GM12872 (cell line): ENCODE results near the gene AFF3.

ENCODE experiments used
- TF ChIP-seq, protein P1 (sequence below): IDR thresholded peaks from 3 replicates; pipeline ENCODE4 v1.5.1; 2011; ENCODE audit warnings: low read depth, mild to moderate bottlenecking, low read length, moderate library complexity; ENCODE audit not compliant: insufficient read depth

Gene AFF3

DNA sequence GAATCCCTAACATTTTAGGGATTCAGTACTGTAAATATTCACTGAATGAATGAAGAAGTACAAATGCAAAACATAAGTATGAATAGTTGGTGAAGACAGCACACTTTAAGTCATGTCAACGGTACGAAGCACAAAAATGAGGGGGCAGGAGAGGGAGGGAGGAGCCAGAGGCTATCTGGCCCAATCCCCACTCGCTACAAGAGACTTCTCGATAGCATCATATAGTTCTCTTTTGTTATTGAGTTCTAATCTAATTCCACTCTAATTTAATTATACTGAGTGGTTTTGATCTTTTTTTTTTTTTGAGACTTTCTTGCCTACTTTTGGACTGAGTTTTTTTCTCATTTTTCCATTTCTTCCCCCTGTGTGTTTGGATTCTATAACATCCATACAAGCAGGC is 500.4 kb downstream of the AFF3 start:
- TF ChIP-seq, protein P1, sequence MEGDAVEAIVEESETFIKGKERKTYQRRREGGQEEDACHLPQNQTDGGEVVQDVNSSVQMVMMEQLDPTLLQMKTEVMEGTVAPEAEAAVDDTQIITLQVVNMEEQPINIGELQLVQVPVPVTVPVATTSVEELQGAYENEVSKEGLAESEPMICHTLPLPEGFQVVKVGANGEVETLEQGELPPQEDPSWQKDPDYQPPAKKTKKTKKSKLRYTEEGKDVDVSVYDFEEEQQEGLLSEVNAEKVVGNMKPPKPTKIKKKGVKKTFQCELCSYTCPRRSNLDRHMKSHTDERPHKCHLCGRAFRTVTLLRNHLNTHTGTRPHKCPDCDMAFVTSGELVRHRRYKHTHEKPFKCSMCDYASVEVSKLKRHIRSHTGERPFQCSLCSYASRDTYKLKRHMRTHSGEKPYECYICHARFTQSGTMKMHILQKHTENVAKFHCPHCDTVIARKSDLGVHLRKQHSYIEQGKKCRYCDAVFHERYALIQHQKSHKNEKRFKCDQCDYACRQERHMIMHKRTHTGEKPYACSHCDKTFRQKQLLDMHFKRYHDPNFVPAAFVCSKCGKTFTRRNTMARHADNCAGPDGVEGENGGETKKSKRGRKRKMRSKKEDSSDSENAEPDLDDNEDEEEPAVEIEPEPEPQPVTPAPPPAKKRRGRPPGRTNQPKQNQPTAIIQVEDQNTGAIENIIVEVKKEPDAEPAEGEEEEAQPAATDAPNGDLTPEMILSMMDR, result no peak

DNA sequence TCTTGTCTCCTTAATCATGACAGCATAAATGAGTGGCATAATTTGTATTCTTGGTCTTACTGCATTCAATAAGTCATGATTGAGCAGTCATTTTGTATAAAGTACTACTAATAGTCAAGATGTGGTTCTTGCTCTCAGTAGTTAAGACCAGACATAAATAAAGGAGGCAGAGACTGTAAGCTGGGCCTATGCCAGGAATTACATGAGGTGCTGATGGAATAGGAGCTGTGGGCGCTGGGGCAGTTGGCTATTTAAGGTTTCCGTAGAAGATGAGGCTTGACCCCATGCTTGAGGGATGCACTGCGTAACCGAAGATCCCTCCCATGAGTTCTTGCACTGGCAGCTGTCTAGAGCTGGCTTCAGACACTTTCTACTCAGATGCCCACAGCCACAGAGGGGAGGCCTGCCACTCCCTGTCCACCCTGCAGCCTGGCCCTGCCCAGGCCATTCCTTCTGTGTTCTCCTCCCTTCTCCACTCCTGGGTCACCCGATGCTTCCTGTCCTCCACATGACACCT is 501.7 kb downstream of the AFF3 start:
- TF ChIP-seq, protein P1, result no peak

DNA sequence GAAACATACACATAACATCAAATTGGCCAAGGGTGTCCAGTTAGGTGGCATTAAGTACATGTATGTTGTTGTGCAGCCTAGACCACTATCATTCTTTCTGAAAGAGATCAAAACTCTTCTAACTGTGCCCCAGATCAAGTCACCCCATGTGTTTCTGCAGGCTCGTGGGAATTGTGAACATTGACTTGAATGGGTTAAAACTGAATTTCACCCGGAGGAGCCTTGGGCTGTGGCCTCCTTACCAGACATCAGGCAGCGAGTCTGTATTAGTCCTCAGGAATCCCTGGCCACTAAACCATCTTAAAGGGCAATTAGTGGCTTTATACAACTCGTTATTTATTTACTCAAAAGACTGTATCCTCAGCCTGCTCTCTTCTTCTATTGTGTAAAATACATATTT is 503.6 kb downstream of the AFF3 start:
- TF ChIP-seq, protein P1, result no peak

DNA sequence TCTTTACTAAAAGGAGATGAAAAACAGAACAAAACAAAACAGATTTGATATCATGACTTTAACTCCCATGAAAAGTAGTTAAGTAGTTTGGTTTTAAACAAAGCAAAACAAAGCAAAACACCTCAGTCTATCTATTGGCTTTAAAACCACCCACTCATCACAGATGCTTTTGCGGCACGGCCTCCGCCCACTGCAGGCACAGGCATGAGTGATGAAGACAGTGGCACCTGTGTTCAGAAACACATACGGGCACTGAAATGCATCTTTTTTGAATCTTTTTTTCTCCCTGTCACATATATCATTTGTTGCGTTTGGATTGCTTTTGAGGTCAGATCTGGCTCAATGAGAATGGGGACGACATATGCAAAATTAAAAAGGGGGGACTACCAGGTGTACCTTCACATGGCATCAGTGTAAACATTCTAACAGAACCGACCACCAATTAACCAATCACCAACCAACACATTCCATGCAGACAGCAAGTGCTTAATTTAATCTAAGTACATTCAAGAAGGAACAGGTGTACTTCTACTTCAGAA is 505.2 kb downstream of the AFF3 start:
- TF ChIP-seq, protein P1, result no peak

DNA sequence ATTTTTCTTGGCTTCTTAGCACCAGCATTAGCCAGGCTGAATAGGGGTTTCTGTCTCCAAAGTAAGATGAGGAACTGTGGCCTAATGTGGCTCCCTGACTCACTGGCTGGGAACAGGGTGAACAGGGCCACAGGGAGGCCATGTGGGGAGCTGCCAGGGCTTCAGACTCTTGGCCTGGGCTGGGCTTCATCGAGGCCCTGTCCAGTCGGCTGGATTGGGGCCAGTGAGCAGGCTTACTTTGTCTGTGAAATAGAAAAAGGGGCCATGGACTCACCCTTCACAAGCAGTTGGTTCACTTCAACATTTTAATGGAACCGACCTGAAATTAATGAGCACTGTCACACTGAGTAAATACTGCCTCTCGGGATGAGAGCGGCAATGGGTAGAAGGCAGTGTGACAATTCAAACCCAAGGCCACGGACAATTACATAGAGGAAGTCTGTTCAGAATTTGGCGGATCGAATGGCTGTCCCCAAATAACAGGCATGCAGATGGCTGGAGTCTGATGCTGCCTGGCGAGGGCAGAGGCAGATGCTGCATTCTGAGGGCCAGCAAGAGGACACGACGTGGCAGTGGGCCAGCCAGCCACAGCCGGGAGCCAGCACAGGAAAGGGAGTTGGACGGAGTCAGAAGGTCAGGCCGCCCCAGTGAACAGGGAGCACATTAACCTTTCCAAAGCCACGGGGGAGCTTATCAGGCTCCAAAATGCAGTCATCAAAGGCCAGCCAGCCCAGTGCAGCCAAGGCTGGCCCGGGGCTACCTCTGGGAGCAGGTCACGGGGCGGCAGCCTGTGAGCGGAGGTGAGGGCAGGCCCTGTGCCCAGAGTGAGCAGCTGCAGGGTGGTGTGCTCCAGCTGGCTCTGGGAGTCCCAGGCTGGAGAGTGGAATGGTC is 506.0 kb downstream of the AFF3 start:
- TF ChIP-seq, protein P1, result no peak

DNA sequence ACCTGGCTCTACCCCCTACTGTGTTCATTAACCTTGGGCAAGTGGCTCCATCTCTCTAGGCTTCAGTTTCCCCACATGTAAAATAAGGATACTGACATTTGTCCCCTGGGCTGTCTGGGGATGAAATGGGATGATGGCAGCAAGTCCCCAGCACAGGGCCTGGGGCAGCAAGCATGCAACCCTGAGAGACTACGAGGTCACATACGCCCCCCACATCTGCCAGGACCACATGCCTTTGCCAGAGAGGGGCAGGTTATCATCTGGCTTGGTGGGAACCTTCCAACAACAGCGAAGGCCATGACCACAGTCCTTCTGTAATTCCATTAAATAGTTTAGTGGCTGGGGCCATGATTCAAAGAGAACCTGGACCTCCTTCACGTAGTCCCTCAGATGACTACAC is 506.7 kb downstream of the AFF3 start:
- TF ChIP-seq, protein P1, result no peak

DNA sequence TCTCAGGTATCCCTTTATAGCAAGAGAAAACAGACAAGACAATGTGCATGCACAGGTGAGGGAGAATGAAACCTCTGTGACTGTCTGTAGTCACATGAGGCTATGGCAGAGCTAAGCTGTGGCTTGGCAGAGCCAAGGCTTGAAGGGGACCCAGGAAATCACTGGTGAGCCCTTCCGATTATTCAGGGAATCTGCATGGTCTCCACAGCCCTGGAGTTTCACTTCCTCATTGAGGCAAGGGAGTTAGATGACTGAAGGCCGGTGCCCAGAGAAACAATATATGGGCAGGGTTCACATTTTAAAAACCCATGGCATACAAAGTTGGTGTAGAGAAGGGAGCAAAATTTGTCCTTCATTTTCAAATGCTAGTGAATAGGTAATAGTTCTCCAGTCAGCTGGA is 508.2 kb downstream of the AFF3 start:
- TF ChIP-seq, protein P1, result no peak
